Measurements from ENCODE around the gene GNPAT. TPM values are rescaled to one million over a fixed set of nuclear protein-coding genes. Genes with fewer than 3 reads are reported as not detected.

GNPAT gene
- total RNA-seq, 1 donor from 2014 or later = 35.5 TPM

GRCh38 chr1:231284441-231284840 is 43.4 kb downstream of the GNPAT start:
- TF ChIP-seq, protein P1, sequence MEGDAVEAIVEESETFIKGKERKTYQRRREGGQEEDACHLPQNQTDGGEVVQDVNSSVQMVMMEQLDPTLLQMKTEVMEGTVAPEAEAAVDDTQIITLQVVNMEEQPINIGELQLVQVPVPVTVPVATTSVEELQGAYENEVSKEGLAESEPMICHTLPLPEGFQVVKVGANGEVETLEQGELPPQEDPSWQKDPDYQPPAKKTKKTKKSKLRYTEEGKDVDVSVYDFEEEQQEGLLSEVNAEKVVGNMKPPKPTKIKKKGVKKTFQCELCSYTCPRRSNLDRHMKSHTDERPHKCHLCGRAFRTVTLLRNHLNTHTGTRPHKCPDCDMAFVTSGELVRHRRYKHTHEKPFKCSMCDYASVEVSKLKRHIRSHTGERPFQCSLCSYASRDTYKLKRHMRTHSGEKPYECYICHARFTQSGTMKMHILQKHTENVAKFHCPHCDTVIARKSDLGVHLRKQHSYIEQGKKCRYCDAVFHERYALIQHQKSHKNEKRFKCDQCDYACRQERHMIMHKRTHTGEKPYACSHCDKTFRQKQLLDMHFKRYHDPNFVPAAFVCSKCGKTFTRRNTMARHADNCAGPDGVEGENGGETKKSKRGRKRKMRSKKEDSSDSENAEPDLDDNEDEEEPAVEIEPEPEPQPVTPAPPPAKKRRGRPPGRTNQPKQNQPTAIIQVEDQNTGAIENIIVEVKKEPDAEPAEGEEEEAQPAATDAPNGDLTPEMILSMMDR (conservative IDR thresholded peaks at IDR 0.05; ENCODE audit: low read depth, low read length) = no peak
- no peak for DNase-seq (ENCODE audit: low read depth)
- H3K4me3 ChIP-seq (ENCODE audit: low read depth, low read length) = no peak overlapping the region

- no peak for DNase-seq (ENCODE audit: low read depth)
- H3K4me3 ChIP-seq (ENCODE audit: low read depth, low read length) = no peak overlapping the region
- TF ChIP-seq, protein P1 (conservative IDR thresholded peaks at IDR 0.05; ENCODE audit: low read depth, low read length) = no peak
Observed at GRCh38 chr1:231286603-231287002, 45.6 kb downstream of the GNPAT start.

- no peak overlapping the region for H3K4me3 ChIP-seq (ENCODE audit: low read depth, low read length)
- DNase-seq (ENCODE audit: low read depth) = no peak
Observed at GRCh38 chr1:231295938-231296337, 54.9 kb downstream of the GNPAT start.

GRCh38 chr1:231301990-231302389 is 61.0 kb downstream of the GNPAT start:
- DNase-seq (ENCODE audit: low read depth) = no peak
- TF ChIP-seq, protein P1 (conservative IDR thresholded peaks at IDR 0.05; ENCODE audit: low read depth, low read length) = no peak

More at GRCh38 chr1:231295938-231296337, 54.9 kb downstream of the GNPAT start:
- TF ChIP-seq, protein P1 (conservative IDR thresholded peaks at IDR 0.05; ENCODE audit: low read depth, low read length) = no peak

DNA sequence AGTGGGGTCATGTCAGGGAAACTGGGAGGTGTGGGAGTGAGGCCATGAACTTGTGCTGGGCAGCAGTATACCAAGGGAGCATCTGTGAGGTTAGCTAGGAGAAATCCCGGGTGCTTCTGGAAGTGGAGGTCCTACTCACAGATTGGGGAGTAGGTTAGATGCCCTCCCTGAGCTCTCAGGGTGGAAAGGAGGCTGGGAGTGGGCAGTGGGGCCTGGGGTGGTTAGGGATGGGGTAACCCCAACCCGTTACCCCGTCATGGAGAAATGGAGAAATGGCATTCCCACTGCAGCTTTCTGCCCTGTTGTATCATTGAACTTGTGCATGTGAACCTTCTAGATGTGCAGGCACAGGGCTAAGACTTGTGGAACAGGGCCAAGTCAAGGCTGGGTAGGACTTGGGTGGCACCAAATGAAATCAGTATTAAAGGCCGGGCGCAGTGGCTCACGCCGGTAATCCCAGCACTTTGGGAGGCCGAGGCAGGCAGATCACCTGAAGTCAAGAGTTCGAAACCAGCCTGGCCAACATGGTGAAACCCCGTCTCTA is 69.5 kb downstream of the GNPAT start:
- TF ChIP-seq, protein P1 (conservative IDR thresholded peaks at IDR 0.05; ENCODE audit: low read depth, low read length) = no peak
- DNase-seq (ENCODE audit: low read depth) = no peak
- no peak overlapping the region for H3K4me3 ChIP-seq (ENCODE audit: low read depth, low read length)

More at GRCh38 chr1:231301990-231302389, 61.0 kb downstream of the GNPAT start:
- H3K4me3 ChIP-seq (ENCODE audit: low read depth, low read length) = no peak overlapping the region

GRCh38 chr1:231311720-231312431 is 70.9 kb downstream of the GNPAT start:
- no peak for DNase-seq (ENCODE audit: low read depth)
- TF ChIP-seq, protein P1 (conservative IDR thresholded peaks at IDR 0.05; ENCODE audit: low read depth, low read length) = no peak
- H3K4me3 ChIP-seq (ENCODE audit: low read depth, low read length) = no peak overlapping the region

DNA sequence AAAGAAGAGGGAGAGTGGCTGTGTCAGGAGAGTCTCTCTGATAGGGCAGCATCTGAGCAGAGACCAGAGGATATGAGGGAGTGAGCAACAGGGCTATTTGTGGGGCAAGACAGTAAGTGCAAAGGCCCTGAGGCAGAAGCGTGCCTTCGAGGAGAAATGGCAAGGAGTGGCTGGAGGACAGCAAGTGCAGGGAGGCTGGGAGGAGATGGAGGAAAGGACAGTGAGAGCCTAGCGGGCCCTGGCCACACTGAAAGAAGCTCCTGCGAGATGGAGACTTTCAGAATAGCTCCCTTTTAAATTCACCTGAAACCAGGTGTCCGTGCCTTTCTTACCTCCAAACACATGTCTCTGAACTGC is 71.4 kb downstream of the GNPAT start:
- no peak for DNase-seq (ENCODE audit: low read depth)
- TF ChIP-seq, protein P1 (conservative IDR thresholded peaks at IDR 0.05; ENCODE audit: low read depth, low read length) = no peak
- no peak overlapping the region for H3K4me3 ChIP-seq (ENCODE audit: low read depth, low read length)

Data from epithelial cell of proximal tubule (primary cell).